GDM1 (cell line): ENCODE results near the gene ATR.
"Not testable (repeated sequence)": the region's sequence is repeated elsewhere in the genome, so short reads cannot be mapped to it uniquely, and the experiment has no call there.

Experiments
- DNase-seq: peaks from one replicate; lab custom pipeline; 2025; lab: John Stamatoyannopoulos, UW

ATR gene

DNA sequence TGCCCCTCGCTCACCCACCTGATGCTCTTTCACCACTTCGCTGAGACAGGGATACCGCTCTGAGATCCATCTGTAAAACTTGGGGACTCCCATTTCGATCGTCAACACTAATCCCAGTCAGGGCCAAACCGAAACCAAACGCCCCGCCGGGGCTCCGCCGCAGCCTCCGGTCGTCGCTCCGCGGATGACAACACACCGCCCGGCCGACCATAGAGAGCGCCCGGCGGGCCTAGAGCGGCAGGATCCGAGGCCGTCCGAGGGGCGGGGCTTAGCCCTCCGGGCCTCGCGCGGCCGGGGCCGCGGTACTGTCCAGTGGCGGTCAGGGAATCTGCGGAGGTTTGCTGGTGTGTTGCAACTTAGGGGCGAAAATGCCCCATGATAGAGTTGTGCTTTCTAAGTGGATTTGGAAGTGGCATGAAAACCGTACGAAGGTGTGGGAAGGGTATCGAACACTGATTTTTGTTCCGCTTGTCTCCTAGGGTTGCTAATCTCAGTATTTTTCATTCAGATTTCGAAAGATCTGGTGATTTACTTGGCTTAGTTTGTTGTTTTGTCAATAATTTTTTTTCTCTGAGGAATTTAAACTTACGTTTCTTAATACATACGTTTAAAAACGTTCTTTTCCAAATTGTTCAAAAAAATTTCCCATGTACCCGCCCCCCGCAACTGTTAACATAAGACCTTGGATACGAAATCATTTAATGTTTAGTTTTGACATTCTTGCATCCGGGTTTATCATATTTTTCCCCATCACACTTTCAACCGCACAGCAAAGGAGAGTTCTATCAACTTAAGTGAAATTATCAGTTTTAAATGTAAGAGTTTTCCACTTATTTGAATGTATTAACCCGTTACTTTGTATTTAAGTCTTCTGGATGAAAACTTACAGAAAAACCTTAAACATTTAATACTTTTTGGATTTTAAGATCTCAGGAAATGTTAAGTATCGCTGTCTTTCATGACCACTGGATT, 130.4 kb downstream of the ATR start, which contains the start of gene XRN1:
TSS of gene XRN1 (minus strand) at position 186 of the 972 bp plus-strand sequence. CDS start at position 93, 93 bp downstream.
- peak; percentile 86 for DNase-seq

DNA sequence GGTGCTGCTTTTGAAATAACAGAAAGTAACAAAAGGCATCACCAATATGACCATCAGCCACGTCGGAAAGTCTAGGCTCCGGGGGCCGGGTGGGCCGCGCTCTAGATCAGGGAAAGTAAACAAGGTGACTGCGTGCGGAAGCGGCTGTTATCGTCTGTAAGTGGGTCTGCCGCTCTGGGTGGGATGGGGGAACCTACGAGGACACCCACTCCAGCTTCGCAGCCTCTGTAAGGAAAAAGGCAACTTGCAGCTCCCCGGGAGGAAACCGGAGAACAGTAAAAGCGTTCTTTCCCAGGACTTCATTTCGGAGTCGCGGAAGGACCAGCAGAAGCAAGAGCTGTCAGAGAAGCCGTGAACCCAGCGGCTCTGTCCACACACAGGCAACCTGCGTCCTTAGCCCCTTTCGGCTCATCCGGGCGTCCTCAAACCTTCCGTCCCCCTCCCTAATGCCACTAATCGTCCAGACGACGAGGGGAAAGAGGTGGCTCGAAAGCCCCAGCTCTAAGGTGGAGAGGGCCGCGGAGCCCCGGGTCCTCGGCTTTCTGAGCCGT, 131.2 kb downstream of the ATR start:
- peak; percentile 16 for DNase-seq

DNA sequence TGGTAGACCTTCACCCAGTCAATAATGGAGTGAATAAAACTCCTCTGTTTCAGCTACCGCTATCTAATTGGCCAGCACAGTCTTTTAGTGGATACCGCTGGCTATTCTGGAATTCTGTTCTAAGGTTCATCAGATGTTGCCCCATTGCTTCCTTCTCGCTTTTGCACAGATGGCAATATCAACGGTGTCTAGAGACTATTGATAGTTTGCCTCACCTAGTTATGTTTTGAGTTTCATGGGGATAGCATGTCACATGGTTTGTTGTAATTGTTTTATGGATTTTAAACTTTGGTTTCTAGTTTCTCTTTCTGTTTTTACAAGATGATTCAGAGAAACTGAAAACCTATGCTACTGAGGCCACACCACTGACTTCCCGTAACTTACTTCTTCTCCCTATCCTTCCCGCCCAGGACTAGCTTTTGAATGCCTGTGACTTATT, 132.7 kb downstream of the ATR start:
- no peak for DNase-seq

DNA sequence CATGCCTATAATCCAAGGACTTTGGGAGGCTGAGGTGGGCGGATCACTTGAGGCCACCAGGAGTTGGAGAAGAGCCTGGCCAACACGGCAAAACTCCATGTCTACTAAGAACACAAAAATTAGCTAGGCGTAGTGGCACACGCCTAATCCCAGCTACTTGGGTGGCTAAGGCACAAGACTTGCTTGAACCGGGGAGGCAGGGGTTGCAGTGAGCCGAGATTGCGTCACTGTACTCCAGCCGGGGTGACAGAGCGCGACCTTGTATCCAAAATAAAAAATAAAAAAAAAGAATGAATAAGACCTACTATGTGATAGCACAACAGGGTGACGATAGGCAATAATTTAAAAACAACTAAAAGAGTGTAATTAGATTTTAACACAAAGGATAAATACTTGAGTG, 134.2 kb downstream of the ATR start:
- DNase-seq = no peak

DNA sequence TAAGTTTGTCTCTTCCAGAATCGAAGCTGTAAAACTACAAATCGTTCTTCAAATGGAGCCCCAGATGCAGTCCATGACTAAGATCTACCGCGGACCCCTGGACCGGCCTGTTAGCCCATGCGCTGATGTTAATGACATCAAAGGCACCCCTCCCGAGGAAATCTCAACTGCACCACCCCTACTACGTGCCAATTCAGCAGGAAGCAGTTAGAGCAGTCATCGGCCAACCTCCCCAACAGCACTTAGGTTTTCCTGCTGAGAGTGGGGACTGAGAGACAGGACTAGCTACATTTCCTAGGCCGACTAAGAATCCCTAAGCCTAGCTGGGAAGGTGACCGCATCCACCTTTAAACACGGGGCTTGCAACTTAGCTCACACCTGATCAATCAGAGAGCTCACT, 135.5 kb downstream of the ATR start:
- not testable (repeated sequence) for DNase-seq

DNA sequence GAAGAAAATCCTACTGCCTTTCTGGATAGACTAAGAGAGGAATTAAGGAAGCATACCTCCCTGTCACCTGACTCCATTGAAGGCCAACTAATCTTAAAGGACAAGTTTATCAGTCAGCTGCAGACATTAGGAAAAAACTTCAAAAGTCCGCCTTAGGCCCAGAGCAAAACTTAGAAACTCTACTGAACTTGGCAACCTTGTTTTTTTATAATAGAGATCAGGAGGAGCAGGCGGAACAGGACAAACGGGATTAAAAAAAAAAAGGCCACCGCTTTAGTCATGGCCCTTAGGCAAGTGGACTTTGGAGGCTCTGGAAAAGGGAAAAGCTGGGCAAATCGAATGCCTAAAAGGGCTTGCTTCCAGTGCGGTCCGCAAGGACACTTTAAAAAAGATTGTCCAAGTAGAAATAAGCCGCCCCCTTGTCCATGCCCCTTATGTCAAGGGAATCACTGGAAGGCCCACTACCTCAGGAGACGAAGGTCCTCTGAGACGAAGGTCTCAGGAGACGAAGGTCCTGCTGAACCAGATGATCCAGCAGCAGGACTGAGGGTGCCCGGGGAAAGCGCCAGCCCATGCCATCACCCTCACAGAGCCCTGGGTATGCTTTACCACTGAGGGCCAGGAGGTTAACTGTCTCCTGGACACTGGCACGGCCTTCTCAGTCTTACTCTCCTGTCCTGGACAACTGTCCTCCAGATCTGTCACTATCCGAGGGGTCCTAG, 138.9 kb downstream of the ATR start:
- DNase-seq = not testable (repeated sequence)

DNA sequence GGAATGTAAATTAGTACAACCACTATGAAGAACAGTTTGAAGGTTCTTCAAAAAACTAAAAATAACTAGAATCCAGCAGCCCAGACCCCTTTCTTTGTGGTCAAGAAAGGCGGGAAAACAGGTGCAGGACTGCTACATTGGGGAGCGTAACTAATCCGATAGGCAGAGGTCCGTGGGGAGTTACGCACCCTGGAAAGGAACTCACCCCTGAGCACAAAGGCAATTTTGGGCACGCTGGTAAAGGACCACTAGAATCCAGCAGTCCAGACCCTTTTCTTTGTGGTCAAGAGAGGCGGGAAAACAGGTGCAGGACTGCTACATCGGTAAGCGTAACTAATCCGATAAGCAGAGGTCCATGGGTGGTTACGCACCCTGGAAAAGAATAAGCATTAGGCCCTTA, 140.4 kb downstream of the ATR start:
- not testable (repeated sequence) for DNase-seq

DNA sequence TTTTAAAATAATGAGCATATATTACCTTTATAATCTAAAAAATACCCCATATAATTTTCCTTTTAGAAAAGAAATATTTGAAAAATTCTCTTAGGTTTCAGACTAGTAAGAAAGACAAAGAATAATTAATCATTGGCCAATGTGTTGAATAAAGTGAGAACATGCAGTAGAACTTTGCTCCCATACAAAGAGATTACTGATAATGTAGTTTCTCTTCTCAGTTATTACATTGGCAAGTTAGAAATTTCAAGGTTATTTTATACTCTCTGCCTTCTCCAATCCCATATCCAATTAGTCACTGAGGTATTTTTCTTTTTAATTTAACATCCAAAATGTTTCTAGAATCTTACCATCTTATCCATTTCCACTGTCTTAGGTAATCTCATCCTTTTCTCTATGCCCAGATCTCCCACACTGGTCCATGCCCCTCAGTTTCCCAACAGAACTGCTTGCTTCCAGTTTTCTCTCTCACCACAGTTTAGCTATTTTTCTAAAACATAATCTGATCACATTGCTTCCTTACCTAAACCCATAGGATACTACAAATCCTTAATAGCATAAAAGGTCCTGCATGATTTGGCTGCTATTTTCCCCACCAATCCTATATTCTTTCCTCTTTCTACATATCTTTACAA, 141.5 kb downstream of the ATR start:
- no peak for DNase-seq

DNA sequence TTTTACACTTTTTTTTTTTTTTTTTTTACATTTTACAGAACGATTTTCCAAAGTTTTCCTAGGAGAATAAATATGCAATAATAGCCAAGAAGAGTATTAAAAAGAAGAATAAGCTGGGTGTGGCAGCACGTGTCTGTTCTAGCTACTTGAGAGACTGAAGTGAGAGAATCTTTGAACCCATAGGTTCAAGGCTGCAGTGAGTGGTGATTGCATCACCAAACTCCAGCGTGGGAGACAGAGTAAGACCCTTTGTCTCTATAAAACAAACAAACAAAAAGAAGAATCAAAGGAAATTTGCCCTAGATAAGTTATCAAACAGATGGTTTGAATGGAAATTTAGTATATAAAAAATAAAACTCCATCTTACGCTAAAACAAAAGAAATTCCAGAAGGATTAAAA, 144.0 kb downstream of the ATR start:
- no peak for DNase-seq

DNA sequence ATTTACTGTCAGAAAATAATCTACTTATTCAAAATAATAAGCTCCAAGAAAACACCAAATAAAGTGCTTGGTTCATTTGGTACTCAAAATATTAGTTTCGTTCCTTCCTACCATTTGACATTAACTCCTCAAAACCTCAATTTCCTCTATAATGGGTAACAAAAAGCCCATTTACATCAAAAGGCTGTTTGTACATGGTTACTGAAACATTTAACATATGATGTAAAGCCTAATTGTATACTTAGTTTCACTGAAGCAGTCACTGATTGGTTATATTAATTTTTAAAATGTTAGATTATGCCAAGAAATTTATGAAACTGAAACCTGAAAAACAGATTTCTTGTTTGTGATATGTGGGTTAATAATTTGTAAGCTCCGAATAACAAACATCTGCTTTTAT, 145.4 kb downstream of the ATR start:
- no peak for DNase-seq

DNA sequence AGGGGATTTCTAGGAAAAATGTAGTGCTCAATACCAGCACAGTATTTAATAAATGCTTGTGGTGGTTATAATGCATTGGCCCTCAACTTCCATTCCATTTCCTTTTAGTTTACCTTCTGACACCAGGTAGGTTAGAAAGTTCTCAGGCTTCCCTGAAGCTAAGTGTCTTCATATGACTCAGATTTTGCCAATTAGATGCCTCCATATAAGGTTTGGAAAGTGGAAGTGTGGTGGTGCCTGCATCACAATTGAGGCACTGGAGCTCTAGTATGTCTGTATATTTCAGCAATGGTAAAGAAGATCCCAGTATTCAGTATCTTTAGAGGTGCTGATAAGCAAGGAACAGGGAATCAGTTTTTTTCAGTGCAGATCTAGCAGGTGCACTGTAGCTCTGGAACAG, 149.0 kb downstream of the ATR start:
- no peak for DNase-seq

DNA sequence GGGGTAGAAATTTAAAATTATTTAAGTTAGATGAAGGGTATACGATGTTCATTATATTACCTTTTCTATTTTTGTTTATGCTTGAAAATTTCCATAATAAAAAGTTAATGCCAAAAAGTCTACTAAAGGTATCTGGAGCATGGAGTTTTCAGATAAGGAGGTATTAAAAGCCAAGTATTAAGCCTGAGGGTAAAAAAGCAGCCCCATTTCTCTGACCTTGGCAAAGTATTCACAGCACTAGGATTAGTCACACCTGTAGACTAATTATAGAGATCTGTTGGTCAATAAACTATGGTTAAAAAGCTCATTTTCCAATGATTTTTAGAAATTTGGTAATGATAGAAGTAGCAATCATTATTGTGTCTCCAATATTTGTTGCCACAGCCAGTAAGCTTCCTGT, 153.8 kb downstream of the ATR start:
- no peak for DNase-seq

DNA sequence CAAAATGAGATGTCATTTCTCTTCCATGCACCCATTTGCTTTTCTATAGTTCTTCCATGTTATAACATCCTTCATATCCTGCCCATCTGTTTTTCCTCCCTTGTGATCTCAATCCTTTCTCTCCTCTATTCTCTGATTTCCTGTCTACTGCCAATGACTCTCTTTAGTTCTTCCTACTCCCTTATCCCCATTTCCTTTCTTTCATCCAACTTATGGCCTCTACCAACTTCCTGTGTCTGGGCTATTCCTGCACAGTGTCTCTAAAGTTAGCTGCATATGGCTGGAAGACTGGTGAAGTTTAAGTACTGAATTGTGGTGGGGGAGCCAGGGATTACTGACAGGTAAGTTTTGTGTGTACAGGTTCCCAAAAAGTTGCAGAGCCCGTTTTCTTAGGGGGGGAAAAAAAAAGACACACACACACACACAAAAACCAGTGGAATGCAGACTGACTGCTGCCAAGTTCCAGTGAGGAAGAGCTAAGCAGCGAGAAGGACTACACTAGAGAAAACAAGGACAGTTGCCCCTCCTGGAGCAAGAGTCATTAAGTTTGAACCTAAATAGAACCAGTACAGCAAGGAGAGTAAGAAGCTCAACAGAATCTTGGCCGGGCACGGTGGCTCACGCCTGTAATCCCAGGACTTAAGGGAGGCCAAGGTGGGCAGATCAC, 159.5 kb downstream of the ATR start:
- no peak for DNase-seq

DNA sequence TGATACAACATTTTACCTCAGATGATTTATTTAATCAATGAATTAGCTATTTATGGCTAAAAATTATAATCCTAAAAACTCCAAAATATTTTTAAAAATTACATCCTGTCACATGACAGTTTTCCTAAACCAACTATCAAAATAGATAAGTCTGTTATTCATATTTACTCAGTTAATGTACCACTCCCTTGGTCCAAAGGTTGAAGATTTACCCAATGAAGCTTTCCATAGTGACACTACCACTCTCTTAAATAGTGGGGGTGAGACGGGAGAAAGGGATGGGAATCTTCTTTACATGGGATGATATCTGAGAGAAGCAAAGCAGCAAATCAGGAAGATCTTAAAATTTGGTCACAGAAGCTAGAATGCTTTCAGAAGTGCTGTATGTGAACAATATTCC, 161.2 kb downstream of the ATR start:
- no peak for DNase-seq

DNA sequence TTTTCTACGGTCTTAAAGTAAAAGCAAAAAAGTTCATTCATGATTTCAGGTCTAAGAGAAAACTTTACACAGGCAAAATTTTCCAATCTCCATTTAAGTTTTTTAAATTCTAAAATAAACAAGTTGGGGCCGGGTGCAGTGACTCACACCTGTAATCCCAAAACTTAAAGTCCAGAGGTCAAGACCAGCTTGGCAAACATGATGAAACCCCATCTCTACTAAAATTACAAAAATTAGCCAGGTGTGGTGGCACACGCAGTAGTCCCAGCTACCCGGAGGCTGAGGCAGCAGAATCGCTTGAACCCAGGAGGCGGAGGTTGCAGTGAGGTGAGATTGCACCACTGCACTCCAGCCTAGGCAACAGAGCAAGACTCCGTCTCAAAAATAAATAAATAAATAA, 178.0 kb downstream of the ATR start:
- DNase-seq = not testable (repeated sequence)
